ENCODE results near the gene CLCA1. TPM values are rescaled to one million over a fixed set of nuclear protein-coding genes. Genes with fewer than 3 reads are reported as not detected.

Gene CLCA1, protein sequence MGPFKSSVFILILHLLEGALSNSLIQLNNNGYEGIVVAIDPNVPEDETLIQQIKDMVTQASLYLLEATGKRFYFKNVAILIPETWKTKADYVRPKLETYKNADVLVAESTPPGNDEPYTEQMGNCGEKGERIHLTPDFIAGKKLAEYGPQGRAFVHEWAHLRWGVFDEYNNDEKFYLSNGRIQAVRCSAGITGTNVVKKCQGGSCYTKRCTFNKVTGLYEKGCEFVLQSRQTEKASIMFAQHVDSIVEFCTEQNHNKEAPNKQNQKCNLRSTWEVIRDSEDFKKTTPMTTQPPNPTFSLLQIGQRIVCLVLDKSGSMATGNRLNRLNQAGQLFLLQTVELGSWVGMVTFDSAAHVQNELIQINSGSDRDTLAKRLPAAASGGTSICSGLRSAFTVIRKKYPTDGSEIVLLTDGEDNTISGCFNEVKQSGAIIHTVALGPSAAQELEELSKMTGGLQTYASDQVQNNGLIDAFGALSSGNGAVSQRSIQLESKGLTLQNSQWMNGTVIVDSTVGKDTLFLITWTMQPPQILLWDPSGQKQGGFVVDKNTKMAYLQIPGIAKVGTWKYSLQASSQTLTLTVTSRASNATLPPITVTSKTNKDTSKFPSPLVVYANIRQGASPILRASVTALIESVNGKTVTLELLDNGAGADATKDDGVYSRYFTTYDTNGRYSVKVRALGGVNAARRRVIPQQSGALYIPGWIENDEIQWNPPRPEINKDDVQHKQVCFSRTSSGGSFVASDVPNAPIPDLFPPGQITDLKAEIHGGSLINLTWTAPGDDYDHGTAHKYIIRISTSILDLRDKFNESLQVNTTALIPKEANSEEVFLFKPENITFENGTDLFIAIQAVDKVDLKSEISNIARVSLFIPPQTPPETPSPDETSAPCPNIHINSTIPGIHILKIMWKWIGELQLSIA
- not detected in 2 replicates for total RNA-seq

DNA sequence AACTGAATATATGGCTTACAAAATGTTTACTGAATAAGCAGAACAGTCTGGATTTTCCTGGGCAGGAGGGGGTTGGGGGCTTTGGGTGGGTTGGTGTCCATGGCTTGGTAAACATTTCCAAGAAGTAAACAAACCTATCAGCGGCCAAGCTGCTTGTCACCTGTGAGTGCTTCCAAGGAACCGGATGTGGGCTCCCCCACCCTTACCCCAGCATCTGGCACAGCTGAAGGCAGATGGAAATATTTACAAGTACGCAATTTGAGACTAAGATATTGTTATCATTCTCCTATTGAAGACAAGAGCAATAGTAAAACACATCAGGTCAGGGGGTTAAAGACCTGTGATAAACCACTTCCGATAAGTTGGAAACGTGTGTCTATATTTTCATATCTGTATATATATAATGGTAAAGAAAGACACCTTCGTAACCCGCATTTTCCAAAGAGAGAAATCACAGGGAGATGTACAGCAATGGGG, at the start of gene CLCA1:
Gene CLCA1 (plus strand): TSS at position 427 of the 477 bp plus-strand sequence. CDS start 45 bp downstream, at position 472.

DNA sequence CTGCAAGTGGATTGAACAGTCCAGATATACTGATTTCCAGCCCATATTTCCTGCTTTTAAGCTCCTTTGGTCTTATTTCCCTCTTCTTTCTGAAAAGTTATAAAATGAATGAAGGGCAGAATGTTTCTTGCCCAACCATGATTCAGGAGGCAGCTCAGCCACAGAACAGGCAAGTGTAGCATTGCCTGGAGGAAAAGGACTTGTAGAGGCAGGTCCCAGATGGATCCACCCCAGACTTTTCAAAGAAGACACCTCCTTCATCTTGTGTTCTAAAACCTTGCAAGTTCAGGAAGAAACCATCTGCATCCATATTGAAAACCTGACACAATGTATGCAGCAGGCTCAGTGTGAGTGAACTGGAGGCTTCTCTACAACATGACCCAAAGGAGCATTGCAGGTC, 44.9 kb upstream of the CLCA1 start, which contains the start of gene CLCA2:
Gene CLCA2 (plus strand): TSS at position 299 of the 400 bp plus-strand sequence. CDS start 77 bp downstream, at position 376.

DNA sequence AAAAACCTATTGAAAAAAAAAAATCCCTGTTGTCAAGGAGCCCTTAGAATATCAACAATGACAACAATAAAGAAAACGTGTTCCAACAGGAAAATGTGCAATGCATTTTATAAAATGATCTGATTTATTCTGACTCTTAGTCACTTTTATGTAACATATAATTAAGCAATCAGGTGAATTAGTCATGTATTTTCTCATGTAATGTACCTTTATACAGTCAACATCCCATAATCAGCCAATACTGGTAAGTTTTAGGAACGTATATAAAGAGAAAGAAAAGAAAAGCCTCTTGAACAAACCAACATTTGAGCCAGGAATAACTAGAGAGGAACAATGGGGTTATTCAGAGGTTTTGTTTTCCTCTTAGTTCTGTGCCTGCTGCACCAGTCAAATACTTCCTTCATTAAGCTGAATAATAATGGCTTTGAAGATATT, 78.1 kb downstream of the CLCA1 start, which contains the start of gene CLCA4:
Gene CLCA4 (plus strand): TSS at position 292 of the 435 bp plus-strand sequence. CDS start 42 bp downstream, at position 334.

Other genes with a start within 250 kb of the CLCA1 start
- 33.2 and 39.4 TPM in 2 replicates for gene ODF2L, start 72.6 kb upstream of the CLCA1 start, total RNA-seq
- 0.18 and 0.19 TPM in 2 replicates for gene CLCA2, start 44.8 kb upstream of the CLCA1 start, total RNA-seq
- gene CLCA4, start 78.2 kb downstream of the CLCA1 start, total RNA-seq = not detected in 2 replicates
- gene SH3GLB1, start 235.6 kb downstream of the CLCA1 start, total RNA-seq = 46.4 and 55.9 TPM in 2 replicates

Data from endothelial cell of coronary artery (primary cell).